Measurements from ENCODE around the gene CLCNKA. TPM values are rescaled to one million over a fixed set of nuclear protein-coding genes. Genes with fewer than 3 reads are reported as not detected.
"Not testable (repeated sequence)": the region's sequence is repeated elsewhere in the genome, so short reads cannot be mapped to it uniquely, and the experiment has no call there.

The CLCNKA gene
- polyA plus RNA-seq, 1 donor (not counting 4 experiments of a cell fraction or from before 2014, with no cell fraction given): not detected

- Histone ChIP-seq H3K9me1 (ENCODE audit: control insufficient read depth, extremely low read depth, insufficient read depth, low read length) (no peaks in the 10 kb centered on the region), H2AFZ (ENCODE audit: control insufficient read depth, low read length) (no peak overlapping the region), H3K9me3 (ENCODE audit: control insufficient read depth, low read depth, low read length) (no peaks in the 10 kb centered on the region), H3K4me1 (ENCODE audit: control insufficient read depth, extremely low read depth, insufficient read depth, low read length) (peaks cover 2% of the 10 kb centered on the region), H3K79me2 (ENCODE audit: control insufficient read depth, insufficient read depth, low read length) (no peaks in the 10 kb centered on the region), H3K9ac (ENCODE audit: control insufficient read depth, extremely low read depth, insufficient read depth, low read length) (no peak overlapping the region), H3K4me3 (ENCODE audit: control insufficient read depth in 2 of 3, extremely low read depth in 1 of 3, insufficient read depth in 2 of 3, low read depth in 1 of 3, low read length in 3 of 3) (no peak overlapping the region), H3K36me3 (ENCODE audit: control insufficient read depth in 2 of 2, extremely low read depth in 1 of 2, insufficient read depth in 2 of 2, low read length in 2 of 2) (no peaks in the 10 kb centered on the region), H3K27ac (ENCODE audit: control insufficient read depth, insufficient read depth, low read length) (no peak overlapping the region), H4K20me1 (ENCODE audit: control insufficient read depth, extremely low read depth, insufficient read depth, low read length) (peaks cover 5% of the 10 kb centered on the region), H3K4me2 (ENCODE audit: control insufficient read depth, extremely low read depth, insufficient read depth, low read depth, low read length) (no peak overlapping the region), H3K27me3 (ENCODE audit: control insufficient read depth, extremely low read depth, insufficient read depth, low read length) (no peaks in the 10 kb centered on the region)
- DNase-seq (ENCODE audit: low read depth, low spot score): no peak
- no peak for TF ChIP-seq EZH2 (IDR thresholded peaks at IDR 0.05; ENCODE audit: low read length)
- TF ChIP-seq CTCF (optimal IDR thresholded peaks at IDR 0.05 in 1 of 3, IDR thresholded peaks at IDR 0.05 in 1 of 3, conservative IDR thresholded peaks at IDR 0.05 in 1 of 3; ENCODE audit: extremely low read depth in 1 of 3, insufficient read depth in 2 of 3, low read length in 3 of 3): no peak
- FAIRE-seq: no peak
- dilution Hi-C loops (cut with MboI; ENCODE audit: extremely low pct_ligation_motif_present, low sequenced_read_pairs): no loop called here
Measured at GRCh38 chr1:16019644-16020277, 2.1 kb upstream of the CLCNKA start.

GRCh38 chr1:16020325-16020724, 1.5 kb upstream of the CLCNKA start:
- dilution Hi-C loops (cut with MboI; ENCODE audit: extremely low pct_ligation_motif_present, low sequenced_read_pairs): no loop called here
- no peak overlapping the region for H3K4me2 ChIP-seq (ENCODE audit: control insufficient read depth, extremely low read depth, insufficient read depth, low read depth, low read length)
- no peak overlapping the region for H3K27ac ChIP-seq (ENCODE audit: control insufficient read depth, insufficient read depth, low read length)

GRCh38 chr1:16020878-16021277, 958 bp upstream of the CLCNKA start:
- H4K20me1 ChIP-seq (ENCODE audit: control insufficient read depth, extremely low read depth, insufficient read depth, low read length); H3K9me3 ChIP-seq (ENCODE audit: control insufficient read depth, low read depth, low read length); H3K9me1 ChIP-seq (ENCODE audit: control insufficient read depth, extremely low read depth, insufficient read depth, low read length); DNase-seq (ENCODE audit: low read depth, low spot score); H2AFZ ChIP-seq (ENCODE audit: control insufficient read depth, low read length); H3K27ac ChIP-seq (ENCODE audit: control insufficient read depth, insufficient read depth, low read length); H3K9ac ChIP-seq (ENCODE audit: control insufficient read depth, extremely low read depth, insufficient read depth, low read length); H3K27me3 ChIP-seq (ENCODE audit: control insufficient read depth, extremely low read depth, insufficient read depth, low read length); H3K79me2 ChIP-seq (ENCODE audit: control insufficient read depth, insufficient read depth, low read length); H3K4me2 ChIP-seq (ENCODE audit: control insufficient read depth, extremely low read depth, insufficient read depth, low read depth, low read length); dilution Hi-C loops (cut with MboI; ENCODE audit: extremely low pct_ligation_motif_present, low sequenced_read_pairs); H3K36me3 ChIP-seq (ENCODE audit: control insufficient read depth in 2 of 2, extremely low read depth in 1 of 2, insufficient read depth in 2 of 2, low read length in 2 of 2); H3K4me1 ChIP-seq (ENCODE audit: control insufficient read depth, extremely low read depth, insufficient read depth, low read length); FAIRE-seq; H3K4me3 ChIP-seq (ENCODE audit: control insufficient read depth in 2 of 3, extremely low read depth in 1 of 3, insufficient read depth in 2 of 3, low read depth in 1 of 3, low read length in 3 of 3): not testable (repeated sequence)

More at GRCh38 chr1:16020325-16020724, 1.5 kb upstream of the CLCNKA start:
- TF ChIP-seq CTCF (optimal IDR thresholded peaks at IDR 0.05 in 1 of 3, IDR thresholded peaks at IDR 0.05 in 1 of 3, conservative IDR thresholded peaks at IDR 0.05 in 1 of 3; ENCODE audit: extremely low read depth in 1 of 3, insufficient read depth in 2 of 3, low read length in 3 of 3): no peak
- TF ChIP-seq EZH2 (IDR thresholded peaks at IDR 0.05; ENCODE audit: low read length): no peak
- no peak for FAIRE-seq
- Histone ChIP-seq H3K9me1 (ENCODE audit: control insufficient read depth, extremely low read depth, insufficient read depth, low read length) (no peaks in the 10 kb centered on the region), H3K36me3 (ENCODE audit: control insufficient read depth in 2 of 2, extremely low read depth in 1 of 2, insufficient read depth in 2 of 2, low read length in 2 of 2) (no peaks in the 10 kb centered on the region), H3K79me2 (ENCODE audit: control insufficient read depth, insufficient read depth, low read length) (no peaks in the 10 kb centered on the region), H2AFZ (ENCODE audit: control insufficient read depth, low read length) (no peak overlapping the region), H3K4me3 (ENCODE audit: control insufficient read depth in 2 of 3, extremely low read depth in 1 of 3, insufficient read depth in 2 of 3, low read depth in 1 of 3, low read length in 3 of 3) (no peak overlapping the region), H4K20me1 (ENCODE audit: control insufficient read depth, extremely low read depth, insufficient read depth, low read length) (peaks cover 5% of the 10 kb centered on the region), H3K4me1 (ENCODE audit: control insufficient read depth, extremely low read depth, insufficient read depth, low read length) (peaks cover 2% of the 10 kb centered on the region), H3K9me3 (ENCODE audit: control insufficient read depth, low read depth, low read length) (no peaks in the 10 kb centered on the region), H3K9ac (ENCODE audit: control insufficient read depth, extremely low read depth, insufficient read depth, low read length) (no peak overlapping the region), H3K27me3 (ENCODE audit: control insufficient read depth, extremely low read depth, insufficient read depth, low read length) (peaks cover 5% of the 10 kb centered on the region)
- DNase-seq (ENCODE audit: low read depth, low spot score): no peak
